Measurements from ENCODE around the gene SLC25A6.
"Not testable (repeated sequence)": the region's sequence is repeated elsewhere in the genome, so short reads cannot be mapped to it uniquely, and the experiment has no call there.

The SLC25A6 gene

DNA sequence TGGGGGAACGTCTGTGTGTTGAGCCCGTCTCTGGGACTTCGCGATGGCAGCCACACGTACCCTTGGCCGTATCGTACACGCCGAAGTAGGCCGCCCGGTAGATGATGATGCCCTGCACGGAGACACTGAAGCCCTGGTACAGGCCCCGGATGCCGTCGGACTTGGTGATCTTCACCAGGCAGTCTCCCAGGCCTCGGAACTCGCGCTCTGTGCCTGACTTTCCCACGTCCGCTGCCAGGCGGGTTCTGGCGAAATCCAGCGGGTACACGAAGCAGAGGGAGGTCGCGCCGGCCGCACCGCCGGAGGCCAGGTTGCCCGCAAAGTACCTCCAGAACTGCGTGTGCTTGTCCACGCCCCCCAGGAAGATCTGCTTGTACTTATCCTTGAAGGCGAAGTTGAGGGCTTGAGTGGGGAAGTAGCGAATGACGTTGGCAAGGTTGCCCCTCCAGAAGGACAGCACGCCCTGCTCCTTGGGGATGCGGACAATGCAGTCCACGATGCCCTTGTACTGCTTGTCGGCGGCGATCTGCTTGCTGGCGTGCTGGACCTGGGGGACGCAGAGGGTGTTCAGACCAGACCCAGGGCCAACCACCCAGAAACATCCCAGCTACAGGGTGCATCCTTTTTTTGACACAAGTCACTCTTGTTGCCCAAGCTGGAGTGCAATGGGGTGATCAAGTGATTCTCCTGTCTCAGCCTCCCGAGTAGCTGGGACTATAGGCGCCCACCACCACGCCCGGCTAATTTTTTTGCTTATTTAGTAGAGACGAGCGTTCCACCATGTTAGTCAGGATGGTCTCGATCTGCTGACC is 2.5 kb downstream of the SLC25A6 start:
- no peak for DNase-seq

DNA sequence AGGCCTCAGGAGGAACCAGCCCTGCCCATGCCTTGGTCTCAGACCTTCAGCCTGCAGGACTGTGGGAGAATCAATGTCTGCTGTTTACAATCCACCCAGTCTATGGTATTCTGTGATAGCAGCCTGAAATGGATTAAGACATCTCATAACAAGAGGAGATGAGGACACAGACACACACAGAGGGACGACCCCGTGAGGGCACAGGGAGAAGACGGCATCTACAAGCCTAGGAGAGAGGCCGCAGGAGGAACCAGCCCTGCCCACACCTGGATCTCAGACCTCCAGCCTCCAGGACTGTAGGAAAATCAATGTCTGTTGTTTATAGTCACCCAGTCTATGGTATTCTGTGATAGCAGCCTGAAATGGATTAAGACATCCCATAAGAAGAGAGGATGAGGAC is 3.3 kb downstream of the SLC25A6 start:
- DNase-seq = no peak

DNA sequence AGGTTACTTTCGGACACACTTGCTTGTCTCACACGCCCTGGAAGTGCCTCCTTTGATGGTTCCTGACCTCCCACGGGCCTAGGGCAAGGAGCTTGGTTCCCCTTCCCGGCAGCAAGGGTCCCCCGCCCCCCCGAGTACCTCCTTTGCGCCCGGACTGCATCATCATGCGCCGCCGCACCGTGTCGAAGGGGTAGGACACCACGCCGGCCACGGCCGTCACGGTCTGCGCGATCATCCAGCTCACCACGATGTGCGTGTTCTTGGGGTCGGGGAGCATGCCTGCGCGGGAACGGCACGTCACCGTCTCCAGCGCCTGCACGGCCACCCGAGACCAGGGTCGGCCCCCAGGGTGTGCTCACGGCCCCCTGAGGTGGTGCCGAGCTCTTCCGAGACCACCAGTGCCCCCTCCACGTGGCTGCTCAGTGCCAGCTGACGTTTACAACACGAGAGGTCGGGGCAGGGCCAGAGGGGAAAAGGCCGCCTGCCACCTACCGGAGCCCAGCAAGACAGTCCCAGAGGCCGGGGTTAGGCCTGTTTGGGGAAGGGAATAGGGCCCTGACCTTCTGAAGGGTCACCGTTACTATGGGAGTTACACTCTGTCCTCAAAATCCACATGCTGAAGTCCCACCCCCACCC is 4.7 kb downstream of the SLC25A6 start:
- no peak for DNase-seq

DNA sequence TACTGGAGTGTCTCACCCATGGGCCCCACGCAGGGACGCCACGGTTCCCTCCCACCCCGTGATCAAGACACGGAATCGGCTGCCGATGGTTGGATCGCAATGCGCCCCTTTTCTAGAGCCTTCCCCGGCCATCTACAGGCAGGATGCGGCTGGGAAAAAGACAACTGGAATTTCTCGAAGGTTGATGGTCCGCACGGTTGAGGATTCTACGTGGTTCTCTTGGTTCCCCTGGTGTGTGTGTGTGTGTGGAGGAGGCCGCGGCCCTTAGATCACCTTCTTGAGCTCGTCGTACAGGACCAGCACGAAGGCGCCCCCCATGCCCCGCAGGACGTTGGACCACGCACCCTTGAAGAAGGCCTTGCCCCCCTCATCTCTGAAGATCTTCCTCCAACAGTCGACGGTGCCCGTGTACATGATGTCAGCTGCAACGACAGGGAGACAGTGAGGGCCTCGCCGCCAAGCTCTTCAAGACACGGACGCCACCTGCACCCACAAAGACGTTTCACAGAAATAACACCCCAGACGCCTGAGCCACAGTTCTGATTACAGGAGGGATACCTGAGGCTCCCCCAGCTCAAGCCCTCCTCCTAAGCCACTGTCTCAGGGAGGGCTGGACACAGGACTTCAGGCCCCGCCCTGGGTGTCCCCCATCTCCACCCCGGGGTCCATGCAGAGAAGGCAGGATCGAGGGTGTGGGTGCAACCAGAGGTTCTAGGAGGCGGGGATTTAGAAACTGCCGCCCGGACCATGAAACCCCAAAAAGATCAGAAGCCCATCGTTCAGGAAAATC is 5.4 kb downstream of the SLC25A6 start:
- no peak for DNase-seq

DNA sequence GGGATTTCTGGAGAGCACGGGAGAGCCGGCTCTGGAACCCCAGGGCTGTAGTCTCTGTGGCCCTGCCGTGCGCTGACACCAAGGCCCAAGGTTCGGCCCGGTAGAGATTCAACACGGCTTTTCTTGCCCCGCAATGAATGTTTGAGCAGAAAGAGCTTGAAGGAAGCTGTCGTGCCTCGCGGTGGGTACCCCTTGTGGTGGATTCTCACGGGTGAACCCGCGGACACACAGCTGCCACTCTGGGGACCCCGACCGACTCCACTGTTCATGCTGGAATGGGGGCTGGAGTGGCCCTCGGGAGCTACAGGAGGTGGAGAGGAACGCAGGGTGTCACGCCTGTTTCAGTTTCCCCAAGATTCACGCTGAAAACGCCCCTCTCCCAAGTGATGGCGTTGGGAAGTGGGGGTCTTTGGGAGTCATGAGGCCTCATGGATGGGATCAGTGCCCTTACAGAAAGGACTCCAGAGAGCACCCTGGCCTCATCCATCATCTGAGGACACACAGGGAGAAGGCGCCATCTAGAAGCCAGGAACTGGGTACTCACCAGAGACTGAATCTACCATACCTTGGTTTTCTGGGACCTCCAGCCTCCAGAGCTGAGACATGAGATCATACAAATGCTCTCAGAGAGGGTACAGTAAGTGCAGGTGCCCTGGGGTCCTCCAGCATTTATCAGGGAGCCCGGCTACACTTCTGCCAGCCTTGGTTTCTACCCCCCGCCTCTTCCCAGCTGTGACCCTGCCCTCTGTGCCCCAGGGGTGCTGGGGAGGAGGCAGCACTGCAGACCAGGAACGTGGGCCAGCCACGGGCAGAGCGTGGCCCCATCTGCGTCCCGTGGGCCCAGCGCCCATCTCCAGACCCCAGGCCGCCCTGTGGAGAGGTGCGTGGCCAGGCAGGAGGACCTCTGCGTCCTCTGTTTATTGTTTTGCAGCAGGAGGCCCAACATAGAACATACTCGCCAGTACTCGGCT is 6.4 kb downstream of the SLC25A6 start:
- DNase-seq = no peak

DNA sequence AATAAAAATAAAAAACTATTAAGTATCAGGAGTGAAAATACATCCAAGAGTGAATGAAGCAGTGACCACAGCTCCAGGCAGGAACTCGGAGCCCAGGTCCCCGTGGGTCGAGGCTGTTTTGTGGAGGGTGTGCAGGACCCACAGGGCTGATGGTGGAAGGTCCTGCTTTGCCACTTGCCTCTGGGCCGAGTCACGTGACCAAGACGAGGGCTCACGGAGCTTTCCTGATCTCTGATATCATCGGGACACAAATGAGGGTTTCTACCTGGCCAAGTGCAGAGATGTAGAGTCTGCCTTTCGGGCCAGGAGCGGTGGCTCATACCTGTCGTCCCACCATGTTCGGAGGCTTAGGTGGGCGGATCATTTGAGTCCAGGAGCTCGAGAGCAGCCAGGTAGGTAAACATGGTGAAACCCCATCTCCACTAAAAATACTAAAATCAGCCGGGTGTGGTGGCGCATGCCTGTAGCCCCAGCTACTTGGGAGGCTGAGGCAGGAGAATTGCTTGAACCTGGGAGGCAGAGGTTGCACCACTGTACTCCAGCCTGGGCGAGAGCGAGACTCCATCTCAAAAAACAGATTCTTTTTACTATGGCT is 7.2 kb downstream of the SLC25A6 start:
- DNase-seq = no peak

DNA sequence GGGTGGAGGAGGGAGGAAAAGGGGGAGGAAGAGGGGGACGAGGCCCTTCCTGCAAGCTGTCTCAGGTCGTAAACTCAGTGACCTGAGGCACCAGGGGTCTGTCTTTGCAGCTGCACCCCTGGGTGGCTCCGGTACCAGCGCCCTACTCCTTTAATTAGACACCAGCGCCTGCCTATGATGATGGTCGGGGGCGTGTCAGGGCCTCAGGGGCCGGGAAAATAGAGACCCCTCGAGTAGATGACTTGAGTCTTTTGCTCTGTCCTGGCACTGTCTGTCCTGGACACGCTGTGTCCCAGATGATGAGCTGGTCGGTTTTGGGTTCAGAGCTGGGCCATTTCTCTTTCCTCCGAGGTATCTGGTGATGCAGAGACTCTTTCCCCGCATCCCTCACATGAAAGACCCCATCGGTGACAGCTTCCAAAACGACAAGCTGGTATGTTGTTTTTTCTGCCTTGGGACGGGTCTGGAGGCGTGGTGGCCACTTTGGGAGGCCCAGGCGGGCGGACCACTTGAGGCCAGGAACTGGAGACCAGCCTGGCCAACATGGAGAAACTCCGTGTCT is 11.2 kb downstream of the SLC25A6 start:
- DNase-seq = no peak

DNA sequence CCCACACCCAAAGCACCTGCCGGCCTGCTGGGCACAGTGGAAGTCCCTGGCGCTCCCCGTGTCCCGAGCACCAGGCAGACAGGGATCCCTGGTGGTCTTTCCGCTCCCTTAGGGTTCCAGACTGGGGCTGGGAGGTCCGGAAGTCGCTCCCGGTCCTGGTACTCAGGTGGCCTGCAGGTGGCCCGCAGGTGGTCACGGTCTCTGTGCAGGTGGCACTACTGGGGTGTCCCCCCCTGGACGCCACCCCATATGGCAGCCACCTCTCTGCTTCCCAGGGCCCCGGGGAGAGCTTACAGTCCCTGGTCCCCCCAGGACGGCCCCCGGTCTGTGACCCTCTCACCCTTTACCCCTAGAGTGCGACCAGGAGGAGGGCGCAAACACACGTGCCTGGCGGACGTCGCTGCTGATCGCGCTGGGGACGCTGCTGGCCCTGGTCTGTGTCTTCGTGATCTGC is 13.6 kb downstream of the SLC25A6 start:
- no peak for DNase-seq

DNA sequence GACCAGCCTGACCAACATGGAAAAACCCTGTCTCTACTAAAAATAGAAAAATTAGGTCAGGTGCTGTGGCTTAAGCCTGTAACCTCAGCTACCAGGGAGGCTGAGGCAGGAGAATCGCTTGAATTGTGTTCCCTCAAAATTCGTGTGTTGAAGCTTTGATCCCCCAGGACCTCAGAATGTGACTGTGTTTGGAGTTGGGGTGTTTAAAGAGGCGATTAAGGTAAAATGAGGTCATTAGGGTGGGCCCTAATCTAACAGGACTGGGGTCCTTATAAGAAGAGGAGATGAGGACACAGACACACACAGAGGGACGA is 23.6 kb downstream of the SLC25A6 start:
- DNase-seq = no peak

DNA sequence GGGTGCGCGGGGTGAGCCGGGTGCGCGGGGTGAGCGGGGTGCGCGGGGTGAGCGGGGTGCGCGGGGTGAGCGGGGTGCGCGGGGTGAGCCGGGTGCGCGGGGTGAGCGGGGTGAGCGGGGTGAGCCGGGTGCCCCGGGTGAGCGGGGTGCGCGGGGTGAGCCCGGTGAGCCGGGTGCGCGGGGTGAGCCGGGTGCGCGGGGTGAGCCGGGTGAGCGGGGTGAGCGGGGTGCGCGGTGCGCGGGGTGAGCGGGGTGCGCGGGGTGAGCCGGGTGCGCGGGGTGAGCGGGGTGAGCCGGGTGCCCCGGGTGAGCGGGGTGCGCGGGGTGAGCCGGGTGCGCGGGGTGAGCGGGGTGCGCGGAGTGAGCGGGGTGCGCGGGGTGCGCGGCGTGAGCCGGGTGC is 25.6 kb downstream of the SLC25A6 start:
- not testable (repeated sequence) for DNase-seq

DNA sequence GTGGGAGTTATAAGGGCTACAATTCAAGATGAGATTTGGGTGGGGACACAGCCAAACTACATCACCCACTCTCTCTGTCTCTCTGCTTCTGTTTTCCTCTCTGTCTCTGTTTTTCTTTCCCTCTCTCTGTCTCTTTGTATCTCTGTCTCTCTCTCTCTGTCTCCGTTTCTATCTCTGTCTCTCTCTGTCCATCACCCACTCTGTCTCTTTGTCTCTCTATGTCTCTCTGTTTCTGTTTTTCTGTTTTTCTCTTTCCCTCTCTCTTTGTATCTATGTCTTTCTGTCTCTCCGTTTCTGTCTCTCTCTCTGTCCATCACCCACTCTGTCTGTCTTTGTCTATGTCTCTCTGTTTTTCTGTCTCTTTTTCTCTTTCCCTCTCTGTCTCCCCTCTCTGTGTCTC is 30.0 kb downstream of the SLC25A6 start:
- DNase-seq = no peak

DNA sequence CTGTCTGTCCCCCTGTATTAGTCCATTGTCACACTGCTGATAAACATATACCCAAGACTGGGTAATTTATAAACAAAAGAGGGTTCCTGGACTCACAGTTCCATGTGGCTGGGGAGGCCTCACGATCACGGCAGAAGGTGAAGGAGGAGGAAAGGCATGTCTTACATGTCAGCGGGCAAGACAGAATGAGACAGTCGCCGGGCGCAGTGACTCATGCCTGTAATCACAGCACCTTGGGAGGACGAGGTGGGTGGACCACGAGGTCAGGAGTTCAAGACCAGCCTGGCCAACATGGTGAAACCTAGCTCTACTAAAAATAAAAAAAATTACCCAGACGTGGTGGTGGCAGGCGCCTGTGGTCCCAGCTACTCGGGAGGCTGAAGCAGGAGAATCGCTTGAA is 30.6 kb downstream of the SLC25A6 start:
- no peak for DNase-seq

DNA sequence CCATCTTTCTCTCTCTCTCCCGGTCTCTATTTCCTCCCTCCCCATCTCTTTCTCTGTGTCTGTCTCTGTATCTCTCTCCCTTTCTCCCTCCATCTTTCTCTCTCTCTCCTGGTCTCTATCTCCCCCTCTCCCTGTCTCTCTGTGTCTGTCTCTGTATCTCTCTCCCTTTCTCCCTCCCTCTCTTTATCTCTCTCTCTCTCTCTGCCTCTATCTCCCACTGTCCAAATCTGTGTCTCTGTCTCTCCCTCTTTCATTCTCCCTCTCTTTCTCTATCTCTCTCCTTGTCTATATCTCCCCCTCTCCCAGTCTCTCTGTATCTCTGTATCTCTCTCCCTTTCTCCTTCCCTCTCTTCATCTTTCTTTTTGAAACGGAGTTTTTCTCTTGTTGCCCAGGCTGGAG is 31.7 kb downstream of the SLC25A6 start:
- DNase-seq = no peak

DNA sequence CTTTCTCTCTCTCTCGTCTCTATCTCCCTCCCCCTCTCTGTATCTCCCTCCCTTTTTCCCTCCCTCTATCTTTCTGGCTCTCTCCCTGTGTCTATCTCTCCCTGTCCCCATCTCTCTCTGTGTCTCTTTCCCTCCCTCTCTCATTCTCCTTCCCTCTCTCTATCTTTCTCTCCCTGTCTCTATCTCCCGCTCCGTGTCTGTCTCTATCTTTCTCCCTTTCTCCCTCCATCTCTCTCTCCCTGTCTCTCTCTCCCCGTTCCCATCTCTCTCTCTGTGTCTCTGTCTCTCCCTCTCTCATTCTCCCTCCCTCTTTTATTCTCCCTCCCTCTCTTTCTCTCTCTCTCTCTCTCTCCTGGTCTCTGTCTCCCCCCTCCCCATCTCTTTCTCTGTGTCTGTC is 32.4 kb downstream of the SLC25A6 start:
- no peak for DNase-seq

DNA sequence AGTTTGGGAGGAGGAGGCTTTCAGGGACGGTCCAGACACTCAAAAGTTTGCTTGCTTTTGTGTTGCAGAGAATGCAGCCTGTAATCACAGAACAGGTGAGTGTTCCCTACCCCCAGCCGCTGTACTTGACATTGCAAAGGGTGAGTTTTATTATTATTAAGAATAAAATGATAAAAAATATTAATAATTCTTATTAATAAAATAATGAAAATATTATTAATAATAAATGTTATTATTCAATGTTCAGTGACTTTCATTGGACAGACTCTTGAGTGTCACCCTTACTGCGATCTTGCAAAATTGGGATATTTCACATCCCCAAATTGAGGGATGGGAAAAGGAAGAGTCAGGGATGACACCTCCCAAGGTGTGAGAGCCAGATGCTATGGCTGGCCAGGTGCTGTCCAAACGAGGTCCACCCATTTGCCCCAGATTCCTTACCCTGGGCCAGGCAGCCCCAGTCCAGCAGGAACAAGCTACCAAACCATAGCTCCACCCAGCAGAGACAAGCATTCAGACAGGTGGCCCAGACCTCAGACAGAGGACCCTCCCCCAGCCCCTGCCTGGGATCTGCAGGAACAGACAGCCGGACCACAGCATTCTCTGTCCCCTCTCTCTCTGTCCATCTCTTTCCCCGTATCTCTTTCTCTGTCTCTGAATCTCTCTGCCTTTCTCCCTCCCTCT is 33.0 kb downstream of the SLC25A6 start:
- DNase-seq = no peak

DNA sequence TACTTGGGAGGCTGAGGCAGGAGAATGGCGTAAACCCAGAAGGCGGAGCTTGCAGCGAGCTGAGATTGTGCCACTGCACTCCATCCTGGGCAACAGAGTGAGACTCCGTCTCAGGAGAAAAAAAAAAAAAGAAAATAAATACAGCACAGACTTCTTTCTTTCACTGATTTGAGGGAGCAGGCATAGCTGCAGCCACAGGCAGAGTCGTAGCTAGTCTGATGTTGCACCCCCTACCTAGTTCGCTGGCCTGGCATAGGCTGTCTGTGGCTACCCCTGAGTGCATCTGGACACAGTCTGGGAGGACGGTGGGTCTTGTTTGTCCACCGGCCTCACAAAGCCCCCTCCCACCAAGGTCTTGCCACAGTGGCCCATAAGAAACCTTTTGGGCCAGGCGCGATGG is 33.9 kb downstream of the SLC25A6 start:
- DNase-seq = no peak

DNA sequence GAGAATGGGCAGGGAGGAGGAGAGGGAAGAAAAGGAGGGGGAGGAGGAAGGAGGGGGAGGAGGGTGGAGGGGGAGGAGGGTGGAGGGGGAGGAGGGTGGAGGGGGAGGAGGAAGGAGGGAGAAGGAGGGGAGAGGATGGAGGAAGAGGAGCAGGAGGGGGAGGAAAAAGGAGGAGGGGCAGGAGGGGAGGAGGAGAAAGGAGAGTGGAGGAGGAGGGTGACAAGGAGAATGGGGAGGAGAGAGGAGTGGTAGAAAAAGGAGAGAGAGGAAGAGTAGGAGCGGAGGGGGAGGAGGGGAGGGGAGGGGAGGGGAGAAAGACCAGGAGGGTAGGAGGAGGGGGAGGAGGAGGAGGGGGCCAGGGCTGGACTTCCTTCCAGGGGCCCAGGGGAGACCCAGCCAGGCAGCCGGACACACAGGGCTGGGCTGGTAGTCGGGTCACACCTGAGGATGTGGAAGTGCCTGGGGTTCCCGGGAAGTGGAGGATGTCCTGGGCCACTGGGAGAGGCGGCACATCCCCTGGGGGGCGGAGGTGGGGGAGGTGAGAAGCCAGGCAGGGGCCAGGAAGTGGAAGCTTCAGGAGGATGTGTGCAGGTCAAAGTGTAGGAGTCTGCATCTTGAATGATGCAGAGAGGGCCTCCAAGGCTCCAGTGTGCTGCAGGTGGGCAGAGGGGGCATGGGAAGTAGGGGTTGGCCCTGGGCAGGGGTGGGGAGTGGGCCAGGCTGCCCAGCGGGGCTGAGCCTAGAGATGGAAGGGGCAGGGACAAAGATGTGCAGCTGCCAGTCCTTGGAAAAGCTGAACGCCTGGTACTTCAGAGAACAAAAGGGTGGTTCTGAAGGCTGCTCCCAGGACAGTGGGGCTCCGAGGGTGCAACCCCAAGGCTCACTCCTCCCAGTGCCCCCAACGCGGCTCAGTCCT is 36.5 kb downstream of the SLC25A6 start:
- DNase-seq = no peak

DNA sequence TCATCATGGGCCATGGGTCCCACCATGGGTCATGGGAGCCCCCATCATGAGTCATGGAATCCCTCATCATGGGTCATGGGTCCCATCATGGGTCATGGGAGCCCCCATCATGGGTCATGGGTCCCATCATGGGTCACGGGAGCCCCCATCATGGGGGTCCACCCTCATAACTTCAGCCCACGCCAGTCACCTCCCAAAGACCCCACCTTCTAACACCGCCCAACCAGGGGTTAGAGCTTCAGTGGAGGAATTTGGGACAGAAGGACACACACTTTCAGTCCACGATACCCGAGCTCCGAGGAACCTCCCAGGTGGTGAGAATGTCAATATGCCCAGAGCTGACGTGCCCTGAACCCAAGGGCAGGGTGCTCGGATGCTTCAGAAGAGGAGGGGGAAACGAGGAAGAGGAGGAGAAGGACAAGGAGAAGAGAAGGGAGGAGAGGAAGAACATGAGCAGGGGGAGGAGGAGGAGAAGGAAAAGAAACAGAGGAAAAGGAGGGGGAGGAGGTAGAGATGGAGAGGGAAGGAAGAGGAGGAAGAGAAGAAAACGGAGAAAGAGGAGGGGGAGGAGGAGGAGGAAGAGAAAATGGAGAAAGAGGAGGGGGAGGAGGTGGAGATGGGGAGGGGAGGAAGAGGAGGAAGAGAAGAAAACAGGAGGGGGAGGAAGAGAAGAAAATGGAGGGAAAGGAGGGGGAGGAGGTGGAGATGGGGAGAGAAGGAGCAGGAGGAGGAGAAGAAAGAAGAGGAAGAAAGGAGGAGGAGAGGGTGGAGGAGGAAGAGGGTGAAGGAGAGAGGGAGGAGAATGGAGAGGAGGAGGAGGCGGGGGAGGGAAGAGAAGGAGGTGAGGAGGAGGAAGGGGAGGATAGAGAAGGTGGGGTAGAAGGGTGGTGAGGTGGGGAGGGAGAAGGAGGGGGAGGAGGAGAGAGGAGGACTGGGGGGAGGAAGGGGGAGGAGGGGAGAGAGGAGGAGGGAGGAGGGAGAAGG is 37.6 kb downstream of the SLC25A6 start:
- no peak for DNase-seq

All from NCI-H187 (cell line).